GM12891 (cell line): Measurements from ENCODE around the gene PCNX1.
"Not testable (repeated sequence)": the region's sequence is repeated elsewhere in the genome, so short reads cannot be mapped to it uniquely, and the experiment has no call there.

Experiments
- DNase-seq: peaks from one replicate; pipeline ENCODE4 v3.0.0; 2011; ENCODE audit warnings: low spot score; ENCODE audit not compliant: insufficient read length
- FAIRE-seq: peaks from 2 replicates; lab custom pipeline; 2011; peaks lifted over from hg19 to GRCh38; lab: Jason Lieb, UNC
- PAX5 ChIP-seq: IDR thresholded peaks from 2 replicates; pipeline ENCODE4 v1.6.1; 2011; ENCODE audit warnings: low read length, moderate library complexity, mild to moderate bottlenecking; ENCODE audit not compliant: insufficient read depth, severe bottlenecking
- POLR2A ChIP-seq: IDR thresholded peaks from 2 replicates; pipeline ENCODE4 v1.6.1; 2011; ENCODE audit warnings: low read depth, low read length, control low read depth
- POLR2AphosphoS5 ChIP-seq: IDR thresholded peaks from 2 replicates; pipeline ENCODE4 v1.6.1; 2011; ENCODE audit warnings: low read depth, low read length, control low read depth
- POU2F2 ChIP-seq: IDR thresholded peaks from 2 replicates; pipeline ENCODE4 v1.6.1; 2011; ENCODE audit warnings: low read depth, mild to moderate bottlenecking, control low read depth, low read length, moderate library complexity
- SPI1 ChIP-seq: IDR thresholded peaks from 2 replicates; pipeline ENCODE4 v1.6.1; 2011; ENCODE audit warnings: low read depth, low read length, control low read depth
- TAF1 ChIP-seq: IDR thresholded peaks from 2 replicates; pipeline ENCODE4 v1.6.1; 2011; ENCODE audit warnings: low read depth, low read length, control low read depth

The PCNX1 gene

DNA sequence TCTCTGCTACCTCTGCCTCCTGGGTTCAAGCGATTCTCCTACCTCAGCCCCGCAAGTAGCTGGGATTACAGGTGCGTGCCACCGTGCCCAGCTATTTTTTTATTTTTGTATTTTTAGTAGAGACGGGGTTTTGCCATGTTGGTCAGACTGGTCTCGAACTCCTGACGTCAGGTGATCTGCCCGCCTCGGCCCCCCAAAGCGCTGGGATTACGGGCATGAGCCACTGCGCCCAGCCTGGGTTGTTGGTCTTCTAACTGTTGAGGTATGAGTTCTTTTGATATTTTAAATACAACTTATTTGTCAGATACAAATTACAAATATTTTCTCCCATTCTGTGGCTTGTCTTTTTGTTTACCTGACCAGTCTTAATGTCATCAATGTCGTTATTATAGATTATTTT is 95.9 kb downstream of the PCNX1 start:
- no peak for DNase-seq
- FAIRE-seq: no peak
- no peak for TF ChIP-seq PAX5
- no peak for TF ChIP-seq TAF1
- TF ChIP-seq POU2F2: no peak
- no peak for TF ChIP-seq POLR2A
- TF ChIP-seq POLR2AphosphoS5: no peak
- TF ChIP-seq SPI1: no peak

DNA sequence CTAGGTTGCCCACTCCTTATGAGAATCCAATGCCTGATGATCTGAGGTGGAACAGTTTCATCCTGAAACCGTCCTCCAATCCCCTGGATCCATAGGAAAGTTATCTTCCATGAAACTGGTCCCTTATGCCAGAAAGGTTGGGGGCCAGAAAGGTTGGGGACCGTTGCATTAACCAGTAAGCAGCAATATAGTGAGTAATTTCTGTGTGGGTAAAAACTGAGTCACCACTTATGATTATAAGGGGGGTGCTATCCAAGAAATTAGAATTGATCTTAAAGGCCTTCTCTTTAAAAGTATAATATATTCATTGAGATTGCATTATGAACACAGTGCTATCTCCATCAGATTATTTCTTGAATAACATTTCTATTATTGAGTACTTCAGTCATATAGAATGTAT is 97.2 kb downstream of the PCNX1 start:
- TF ChIP-seq POLR2AphosphoS5 (no peak), TAF1 (no peak), POLR2A (no peak), SPI1 (no peak), POU2F2 (no peak), PAX5 (no peak)
- DNase-seq (no peak), FAIRE-seq (no peak)

DNA sequence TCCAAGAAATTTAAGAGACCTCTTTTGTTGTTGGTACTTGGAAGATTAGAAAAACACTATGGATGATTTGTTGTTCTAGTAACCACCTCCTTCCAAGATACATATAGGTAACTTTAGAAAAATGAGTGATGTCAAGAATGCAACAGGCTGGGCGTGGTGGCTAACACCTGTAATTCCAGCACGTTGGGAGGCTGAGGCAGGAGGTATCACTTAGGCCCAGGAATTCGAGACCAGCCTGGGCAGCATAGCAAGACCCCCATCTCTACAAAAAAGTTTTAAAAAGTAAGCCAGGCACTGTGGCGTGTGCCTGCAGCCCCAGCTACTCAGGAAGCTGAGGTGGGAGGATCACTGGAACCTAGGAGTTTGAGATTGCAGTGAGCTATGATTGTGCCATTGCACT is 97.8 kb downstream of the PCNX1 start:
- no peak for DNase-seq
- FAIRE-seq: no peak
- TF ChIP-seq POU2F2: no peak
- no peak for TF ChIP-seq PAX5

DNA sequence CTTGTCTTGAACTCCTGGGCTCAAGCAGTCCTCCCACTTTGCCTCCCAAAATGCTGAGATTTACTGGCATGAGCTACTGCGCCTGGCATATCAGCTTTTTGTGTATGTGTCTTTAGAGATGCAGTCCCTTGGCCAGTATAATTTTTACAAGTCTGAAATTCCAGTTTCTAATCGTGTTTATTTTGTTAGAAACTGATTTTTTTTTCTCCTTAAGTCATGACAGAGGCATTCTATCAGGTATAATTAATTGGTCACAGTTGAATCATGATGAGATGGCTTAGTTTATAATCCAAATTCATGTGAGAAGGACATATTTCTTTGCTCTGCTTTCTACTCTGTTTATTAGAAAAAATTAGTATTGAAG is 98.9 kb downstream of the PCNX1 start:
- TF ChIP-seq PAX5 (no peak), POLR2AphosphoS5 (no peak), POU2F2 (no peak), TAF1 (no peak), POLR2A (no peak), SPI1 (no peak)
- DNase-seq (no peak), FAIRE-seq (no peak)

GRCh38 chr14:71011479-71011878 is 104.2 kb downstream of the PCNX1 start:
- FAIRE-seq (no peak), DNase-seq (no peak)
- TF ChIP-seq SPI1 (no peak), PAX5 (no peak), TAF1 (no peak), POLR2A (no peak), POU2F2 (no peak), POLR2AphosphoS5 (no peak)

DNA sequence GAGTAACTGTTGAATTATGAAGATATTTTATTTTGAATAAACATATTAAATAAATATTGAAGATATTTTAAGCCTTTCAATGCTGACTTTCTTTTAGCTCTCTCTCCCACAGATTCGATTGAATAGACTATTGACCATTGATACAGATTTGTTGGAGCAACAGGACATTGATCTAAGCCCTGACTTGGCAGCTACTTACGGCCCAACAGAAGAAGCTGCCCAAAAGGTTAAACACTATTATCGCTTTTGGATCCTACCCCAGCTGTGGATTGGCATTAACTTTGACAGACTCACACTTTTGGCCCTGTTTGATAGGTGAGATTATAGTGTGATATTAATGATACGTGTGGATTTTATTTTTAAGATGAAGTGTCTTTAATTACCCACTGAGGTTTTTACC is 105.6 kb downstream of the PCNX1 start:
- FAIRE-seq: no peak
- DNase-seq: no peak
- TF ChIP-seq POU2F2 (no peak), PAX5 (no peak), POLR2A (no peak), POLR2AphosphoS5 (no peak), SPI1 (no peak), TAF1 (no peak)

DNA sequence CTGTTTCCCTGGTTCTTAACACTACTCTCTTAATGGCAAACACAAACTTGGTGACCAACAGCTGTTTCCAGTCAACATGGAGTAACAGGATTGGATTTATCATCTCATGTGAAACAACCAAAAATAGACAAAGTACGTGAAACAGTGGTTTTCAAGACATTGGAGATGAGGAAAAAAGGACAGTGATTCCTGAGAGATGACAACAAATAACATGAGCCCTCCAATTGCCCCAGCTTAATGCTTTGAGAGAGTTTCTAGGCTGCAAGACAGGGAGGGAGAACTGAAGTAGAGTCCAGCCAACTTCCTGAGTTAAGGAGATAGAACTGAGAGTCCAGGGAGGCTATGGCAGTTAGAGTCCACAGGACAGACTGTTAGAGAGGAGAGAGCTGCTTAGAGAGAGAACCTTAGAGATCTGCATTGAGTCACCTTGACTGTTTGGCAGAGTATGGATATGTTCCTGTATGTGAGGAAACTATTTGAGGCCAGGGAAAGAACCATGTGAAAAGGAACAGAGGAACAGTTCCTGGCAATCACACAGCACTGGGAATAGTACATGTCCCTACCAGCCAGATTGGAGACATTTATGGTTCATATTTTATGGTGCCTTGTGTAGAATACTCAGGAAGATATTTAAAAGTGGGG is 106.4 kb downstream of the PCNX1 start:
- FAIRE-seq (no peak), DNase-seq (no peak)
- no peak for TF ChIP-seq POU2F2
- no peak for TF ChIP-seq POLR2AphosphoS5
- TF ChIP-seq SPI1: no peak

DNA sequence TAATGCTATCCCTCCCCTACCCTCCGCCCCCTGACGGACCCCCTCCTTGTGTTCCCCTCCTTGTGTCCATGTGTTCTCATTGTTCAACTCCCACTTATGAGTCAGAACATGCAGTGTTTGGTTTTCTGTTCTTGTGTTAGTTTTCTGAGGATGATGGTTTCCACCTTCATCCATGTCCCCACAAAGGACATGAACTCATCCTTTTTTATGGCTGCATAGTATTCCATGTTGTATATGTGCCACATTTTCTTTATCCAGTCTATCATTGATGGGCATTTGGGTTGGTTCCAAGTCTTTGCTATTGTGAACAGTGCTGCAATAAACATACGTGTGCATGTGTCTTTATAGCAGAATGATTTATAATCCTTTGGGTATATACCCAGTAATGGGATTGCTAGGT is 112.7 kb downstream of the PCNX1 start:
- not testable (repeated sequence) for FAIRE-seq, DNase-seq

DNA sequence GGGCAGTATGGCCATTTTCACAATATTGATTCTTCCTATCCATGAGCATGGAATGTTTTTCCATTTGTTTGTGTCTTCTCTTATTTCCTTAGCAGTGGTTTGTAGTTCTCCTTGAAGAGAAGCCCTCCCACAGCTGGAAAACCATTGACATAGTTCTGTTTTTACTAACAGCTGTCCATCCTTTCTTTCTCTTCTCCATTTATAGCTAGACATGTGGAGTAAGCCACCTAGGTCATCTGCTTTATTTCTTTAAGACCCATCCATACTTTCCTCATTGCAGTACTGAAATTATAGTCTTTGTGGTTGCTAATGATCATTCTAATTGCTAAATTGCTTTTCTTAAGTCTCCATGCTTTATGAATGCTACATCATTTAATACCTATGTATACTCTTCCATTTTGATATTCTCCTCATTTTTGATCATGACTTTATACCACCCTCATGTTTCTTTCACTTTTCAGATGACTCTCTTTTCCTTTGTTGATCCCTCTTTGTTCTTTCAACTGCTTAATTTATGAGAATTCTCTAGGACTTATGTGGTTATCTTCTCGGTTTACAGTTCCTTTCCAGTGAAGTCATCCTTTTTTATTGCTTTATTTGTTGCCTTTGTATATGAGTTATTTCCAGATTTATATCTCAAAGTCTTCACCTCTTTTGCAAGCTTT is 114.2 kb downstream of the PCNX1 start:
- FAIRE-seq (no peak), DNase-seq (no peak)
- TF ChIP-seq SPI1 (no peak), PAX5 (no peak), POLR2A (no peak), POU2F2 (no peak), TAF1 (no peak), POLR2AphosphoS5 (no peak)

- FAIRE-seq (no peak), DNase-seq (no peak)
- TF ChIP-seq POU2F2 (no peak), POLR2AphosphoS5 (no peak), SPI1 (no peak), PAX5 (no peak), TAF1 (no peak), POLR2A (no peak)
Observed at GRCh38 chr14:71022012-71022869, 115.0 kb downstream of the PCNX1 start.

GRCh38 chr14:71022939-71023338 is 115.7 kb downstream of the PCNX1 start:
- DNase-seq (no peak), FAIRE-seq (no peak)
- no peak for TF ChIP-seq PAX5
- no peak for TF ChIP-seq POLR2AphosphoS5
- no peak for TF ChIP-seq TAF1
- no peak for TF ChIP-seq SPI1
- no peak for TF ChIP-seq POU2F2
- no peak for TF ChIP-seq POLR2A
